PFSK-1 (cell line): ENCODE data around the gene NPC1L1.

Experiments
- POLR2AphosphoS5 ChIP-seq: IDR thresholded peaks from 2 replicates; pipeline ENCODE4 v1.6.1; 2012; ENCODE audit warnings: low read depth, mild to moderate bottlenecking, control low read depth, low read length, moderate library complexity
- SIN3A ChIP-seq: IDR thresholded peaks from 2 replicates; pipeline ENCODE4 v1.6.1; 2012; ENCODE audit warnings: mild to moderate bottlenecking, low read length, moderate library complexity, borderline replicate concordance; ENCODE audit not compliant: insufficient read depth
- TAF1 ChIP-seq: IDR thresholded peaks from 2 replicates; pipeline ENCODE4 v1.6.1; 2012; ENCODE audit warnings: low read length, control low read depth, borderline replicate concordance; ENCODE audit not compliant: insufficient read depth
- TF ChIP-seq, protein P1 (sequence below), 2 experiments: IDR thresholded peaks; 2 replicates each; pipeline versions ENCODE4 v1.6.1 to v1.8.0; 2011 to 2012; ENCODE audit warnings: low read depth in 2 of 2, low read length in 2 of 2, control low read depth in 1 of 2, inconsistent platforms in 1 of 2, mild to moderate bottlenecking in 1 of 2, moderate library complexity in 1 of 2; ENCODE audit not compliant: insufficient read depth in 1 of 2

DNA sequence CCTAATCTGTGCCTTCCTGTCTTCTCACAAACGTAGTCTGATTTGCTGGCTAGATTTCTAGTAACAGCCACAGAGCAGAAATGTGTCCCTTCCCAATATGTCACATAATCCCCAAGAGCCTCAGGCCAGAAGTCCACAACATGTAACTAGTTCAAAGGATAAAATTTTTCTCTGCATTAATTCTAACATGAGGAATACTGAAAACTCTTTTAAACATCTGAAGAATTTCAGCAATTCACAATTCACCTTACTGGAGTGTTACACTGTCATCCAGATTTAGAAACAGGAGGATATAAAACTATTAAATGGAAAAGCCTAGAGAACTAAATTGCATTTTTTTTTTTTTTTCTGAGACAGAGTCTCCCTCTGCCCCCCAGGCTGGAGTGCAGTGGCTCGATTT is 35.1 kb upstream of the NPC1L1 start:
- TF ChIP-seq POLR2AphosphoS5 (no peak), TAF1 (no peak), SIN3A (no peak)
- TF ChIP-seq, protein P1, sequence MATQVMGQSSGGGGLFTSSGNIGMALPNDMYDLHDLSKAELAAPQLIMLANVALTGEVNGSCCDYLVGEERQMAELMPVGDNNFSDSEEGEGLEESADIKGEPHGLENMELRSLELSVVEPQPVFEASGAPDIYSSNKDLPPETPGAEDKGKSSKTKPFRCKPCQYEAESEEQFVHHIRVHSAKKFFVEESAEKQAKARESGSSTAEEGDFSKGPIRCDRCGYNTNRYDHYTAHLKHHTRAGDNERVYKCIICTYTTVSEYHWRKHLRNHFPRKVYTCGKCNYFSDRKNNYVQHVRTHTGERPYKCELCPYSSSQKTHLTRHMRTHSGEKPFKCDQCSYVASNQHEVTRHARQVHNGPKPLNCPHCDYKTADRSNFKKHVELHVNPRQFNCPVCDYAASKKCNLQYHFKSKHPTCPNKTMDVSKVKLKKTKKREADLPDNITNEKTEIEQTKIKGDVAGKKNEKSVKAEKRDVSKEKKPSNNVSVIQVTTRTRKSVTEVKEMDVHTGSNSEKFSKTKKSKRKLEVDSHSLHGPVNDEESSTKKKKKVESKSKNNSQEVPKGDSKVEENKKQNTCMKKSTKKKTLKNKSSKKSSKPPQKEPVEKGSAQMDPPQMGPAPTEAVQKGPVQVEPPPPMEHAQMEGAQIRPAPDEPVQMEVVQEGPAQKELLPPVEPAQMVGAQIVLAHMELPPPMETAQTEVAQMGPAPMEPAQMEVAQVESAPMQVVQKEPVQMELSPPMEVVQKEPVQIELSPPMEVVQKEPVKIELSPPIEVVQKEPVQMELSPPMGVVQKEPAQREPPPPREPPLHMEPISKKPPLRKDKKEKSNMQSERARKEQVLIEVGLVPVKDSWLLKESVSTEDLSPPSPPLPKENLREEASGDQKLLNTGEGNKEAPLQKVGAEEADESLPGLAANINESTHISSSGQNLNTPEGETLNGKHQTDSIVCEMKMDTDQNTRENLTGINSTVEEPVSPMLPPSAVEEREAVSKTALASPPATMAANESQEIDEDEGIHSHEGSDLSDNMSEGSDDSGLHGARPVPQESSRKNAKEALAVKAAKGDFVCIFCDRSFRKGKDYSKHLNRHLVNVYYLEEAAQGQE (IDR thresholded peaks at IDR 0.05; ENCODE audit: insufficient read depth in 1 of 2, low read depth in 2 of 2, low read length in 2 of 2) = no peak
